ENCODE results near the gene PLXNA4. TPM values are rescaled to one million over a fixed set of nuclear protein-coding genes. Genes with fewer than 3 reads are reported as not detected.

Gene PLXNA4
- total RNA-seq, 1 experiment from 2014 or later, result not detected

- no peak for TF ChIP-seq TCF7L2 (IDR thresholded peaks at IDR 0.05; ENCODE audit: borderline replicate concordance, extremely low read depth, insufficient read depth, insufficient read length)
- TF ChIP-seq POLR2AphosphoS5 (IDR thresholded peaks at IDR 0.05; ENCODE audit: low read depth, low read length), result no peak
- no peak for TF ChIP-seq CTCF (IDR thresholded peaks at IDR 0.05 in 2 of 3, conservative IDR thresholded peaks at IDR 0.05 in 1 of 3; ENCODE audit: borderline replicate concordance in 1 of 3, insufficient read depth in 1 of 3, low read depth in 2 of 3, low read length in 2 of 3)
- TF ChIP-seq CBX3 (IDR thresholded peaks at IDR 0.05; ENCODE audit: low read depth), result no peak
- TF ChIP-seq EGR1 (IDR thresholded peaks at IDR 0.05; ENCODE audit: low read depth), result no peak
- TF ChIP-seq SIN3A (IDR thresholded peaks at IDR 0.05; ENCODE audit: low read depth), result no peak
- no peak for TF ChIP-seq EZH2 (IDR thresholded peaks at IDR 0.05)
These were observed 56.3 kb downstream of the PLXNA4 start (continued) for GRCh38 chr7:132519936-132520335.

GRCh38 chr7:132518839-132519173, 57.5 kb downstream of the PLXNA4 start:
- H3K79me2 ChIP-seq (ENCODE audit: insufficient read depth, low read length), result no peaks in the 10 kb centered on the region
- H4K20me1 ChIP-seq (ENCODE audit: insufficient read depth), result no peaks in the 10 kb centered on the region
- peaks cover 3% of the 10 kb centered on the region in 2 experiments; a peak in 2 of 4 replicates for H3K4me1 ChIP-seq (ENCODE audit: control insufficient read depth in 1 of 2, insufficient read depth in 2 of 2, low read length in 2 of 2)
- H3K27me3 ChIP-seq (ENCODE audit: insufficient read depth, low read length), result no peaks in the 10 kb centered on the region
- ATAC-seq (no peak), DNase-seq (ENCODE audit: low read depth, low spot score) (no peak)
- no peak overlapping the region for H3K9ac ChIP-seq (ENCODE audit: low read length)
- no peak overlapping the region for H3K27ac ChIP-seq (ENCODE audit: low read depth, low read length)
- H3K36me3 ChIP-seq (ENCODE audit: control insufficient read depth in 1 of 2, insufficient read depth in 2 of 2, low read length in 2 of 2), result no peaks in the 10 kb centered on the region
- RAD21 ChIA-PET (ENCODE audit: low non-redundant PET in 1 of 2, low total read pairs in 2 of 2, uncharacterized antibody in 2 of 2, unreplicated experiment in 2 of 2), result interaction anchor here in 1 of 2 experiments (1.2 kb wide), 1 partner anchor 62 kb away, joined by 3 read pairs; no protein-coding TSS in a partner anchor
- no peak overlapping the region for H3K4me3 ChIP-seq (replicated peaks in 1 of 2; ENCODE audit: low read depth in 1 of 2, low read length in 2 of 2)
- H3K9me3 ChIP-seq (ENCODE audit: control insufficient read depth in 1 of 2, insufficient read depth in 1 of 2, low read depth in 1 of 2, low read length in 2 of 2), result no peaks in the 10 kb centered on the region
- intact Hi-C loops (cut with micrococcal nuclease), result no loop called here
- TF ChIP-seq, protein P1, sequence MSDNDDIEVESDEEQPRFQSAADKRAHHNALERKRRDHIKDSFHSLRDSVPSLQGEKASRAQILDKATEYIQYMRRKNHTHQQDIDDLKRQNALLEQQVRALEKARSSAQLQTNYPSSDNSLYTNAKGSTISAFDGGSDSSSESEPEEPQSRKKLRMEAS (IDR thresholded peaks at IDR 0.05), result no peak
- TF ChIP-seq SP1 (IDR thresholded peaks at IDR 0.05; ENCODE audit: low read depth) (no peak), SIN3A (IDR thresholded peaks at IDR 0.05; ENCODE audit: low read depth) (no peak), ELF1 (IDR thresholded peaks at IDR 0.05; ENCODE audit: borderline replicate concordance, low read depth) (no peak), RAD21 (IDR thresholded peaks at IDR 0.05; ENCODE audit: low read depth) (no peak), POLR2AphosphoS5 (IDR thresholded peaks at IDR 0.05; ENCODE audit: low read depth, low read length) (no peak), YY1 (IDR thresholded peaks at IDR 0.05; ENCODE audit: extremely low read depth, insufficient replicate concordance, low read depth, low read length) (no peak), FOSL1 (IDR thresholded peaks at IDR 0.05; ENCODE audit: low read depth) (no peak), ZFX (IDR thresholded peaks at IDR 0.05) (no peak), POLR2A (IDR thresholded peaks at IDR 0.05; ENCODE audit: borderline replicate concordance, extremely low read depth, insufficient read depth, insufficient read length) (no peak), JUND (IDR thresholded peaks at IDR 0.05) (no peak)
- TF ChIP-seq, protein P2, sequence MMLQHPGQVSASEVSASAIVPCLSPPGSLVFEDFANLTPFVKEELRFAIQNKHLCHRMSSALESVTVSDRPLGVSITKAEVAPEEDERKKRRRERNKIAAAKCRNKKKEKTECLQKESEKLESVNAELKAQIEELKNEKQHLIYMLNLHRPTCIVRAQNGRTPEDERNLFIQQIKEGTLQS (IDR thresholded peaks at IDR 0.05), result no peak
- BruUV-seq (replicated peaks), result no TSS peak
- H3K4me2 ChIP-seq (ENCODE audit: low read length), result no peak overlapping the region
- CTCF ChIA-PET, result no interaction called here
- H2AFZ ChIP-seq (ENCODE audit: low read depth, low read length, poor library complexity, severe bottlenecking), result no peak overlapping the region
- POLR2A ChIA-PET, result no interaction called here
- no peaks in the 10 kb centered on the region for H3K9me2 ChIP-seq (ENCODE audit: insufficient read depth)
